T-cell (primary cell): Measurements from ENCODE around the gene SRMS. TPM values are rescaled to one million over a fixed set of nuclear protein-coding genes. Genes with fewer than 3 reads are reported as not detected.

Experiments
- ATAC-seq, 4 experiments: fragments of 200-7000 bp in 3 of 4; fragments of 150-1000 bp in 1 of 4; cut with Tn5 transposase; replicated peaks in 1 of 4; 1 replicate in 3 of 4; 2 replicates in 1 of 4; pipeline ENCODE4 v1.10.0; 2021; ENCODE audit warnings: moderate library complexity in 3 of 4, mild to moderate bottlenecking in 2 of 4, moderate number of reproducible peaks in 1 of 4
- CTCF ChIA-PET, 2 donors: fragments of 300-600 bp; sonication (Branson Sonifier 250); formaldehyde crosslinking; loops; one replicate each; lab custom pipeline; 2022; ENCODE audit warnings: antibody characterized with exemption in 2 of 2; lab: Charles Lee
- POLR2A ChIA-PET, 2 donors: fragments of 300-600 bp; sonication (Branson Sonifier 250); formaldehyde crosslinking; loops; one replicate each; lab custom pipeline; 2022; ENCODE audit warnings: antibody characterized with exemption in 2 of 2; lab: Charles Lee
- DNase-seq, 35 experiments: peaks; one replicate each; pipeline versions ENCODE4 v3.0.0 to v3.0.0-alpha.2; 2013 to 2023
- H3K27ac ChIP-seq: one replicate; pipeline ENCODE4 v1.5.1; 2013; ENCODE audit warnings: low read length
- H3K27me3 ChIP-seq, 2 experiments: replicated peaks in 1 of 2; 1 replicate in 1 of 2; 2 replicates in 1 of 2; pipeline versions ENCODE4 v1.6.1 to v1.7.0; 2013; ENCODE audit warnings: low read length in 1 of 2, mixed read lengths in 1 of 2; ENCODE audit not compliant: control insufficient read depth in 2 of 2, insufficient read depth in 2 of 2; ENCODE audit errors: extremely low read depth in 1 of 2
- H3K36me3 ChIP-seq, 2 donors: 1 replicate in 1 of 2; 2 replicates in 1 of 2; pipeline versions ENCODE4 v1.6.1 to v1.7.0; 2013; ENCODE audit warnings: low read length in 1 of 2; ENCODE audit not compliant: control insufficient read depth in 2 of 2, insufficient read depth in 1 of 2; ENCODE audit errors: extremely low read depth in 1 of 2
- H3K4me1 ChIP-seq, 2 experiments: 1 replicate in 1 of 2; 2 replicates in 1 of 2; pipeline versions ENCODE4 v1.6.1 to v1.7.0; 2013; ENCODE audit warnings: low read length in 2 of 2, mixed read lengths in 1 of 2; ENCODE audit not compliant: insufficient read depth in 2 of 2, control insufficient read depth in 1 of 2; ENCODE audit errors: extremely low read depth in 1 of 2
- H3K4me3 ChIP-seq, 2 donors: 1 replicate in 1 of 2; 2 replicates in 1 of 2; pipeline versions ENCODE4 v1.5.1 to v1.7.0; 2013; ENCODE audit warnings: mild to moderate bottlenecking in 2 of 2, low read length in 1 of 2, moderate library complexity in 1 of 2; ENCODE audit not compliant: control insufficient read depth in 1 of 2; ENCODE audit errors: extremely low read depth in 1 of 2
- H3K9me3 ChIP-seq: 2 replicates; pipeline ENCODE4 v1.7.0; 2013
- H3K27ac Mint-ChIP-seq, 2 donors: one replicate each; pipeline ENCODE4 v1.8.0; 2020 to 2021; ENCODE audit warnings: mild to moderate bottlenecking in 2 of 2, mixed read lengths in 2 of 2
- H3K27me3 Mint-ChIP-seq, 2 donors: one replicate each; pipeline ENCODE4 v1.8.0; 2021 to 2022; ENCODE audit warnings: mixed read lengths in 2 of 2
- H3K36me3 Mint-ChIP-seq: one replicate; pipeline ENCODE4 v1.8.0; 2021; ENCODE audit warnings: mixed read lengths
- H3K4me1 Mint-ChIP-seq, 3 donors: one replicate each; pipeline ENCODE4 v1.8.0; 2020 to 2022; ENCODE audit warnings: mixed read lengths in 3 of 3, mild to moderate bottlenecking in 1 of 3
- H3K4me3 Mint-ChIP-seq, 3 donors: one replicate each; pipeline ENCODE4 v1.8.0; 2020 to 2022; ENCODE audit warnings: mild to moderate bottlenecking in 3 of 3, mixed read lengths in 3 of 3, moderate library complexity in 3 of 3
- H3K9me3 Mint-ChIP-seq, 3 donors: one replicate each; pipeline ENCODE4 v1.8.0; 2020 to 2022; ENCODE audit warnings: mixed read lengths in 3 of 3
- WGBS: methylation state at CpG from one replicate; pipeline ENCODE4 v1.1.5; 2013; ENCODE audit warnings: missing lambda C conversion rate; ENCODE audit not compliant: insufficient coverage; 5-methylcytosine and 5-hydroxymethylcytosine counted together
- total RNA-seq, 35 experiments: library from RNA in 6 of 35; stranded (reverse) in 6 of 35; fragments of 120-200 nt in 1 of 35; gene quantifications; one replicate each; pipeline versions ENCODE4 v1.2.1 to v1.2.4 and lab custom pipeline; 2013 to 2026

The SRMS gene, protein sequence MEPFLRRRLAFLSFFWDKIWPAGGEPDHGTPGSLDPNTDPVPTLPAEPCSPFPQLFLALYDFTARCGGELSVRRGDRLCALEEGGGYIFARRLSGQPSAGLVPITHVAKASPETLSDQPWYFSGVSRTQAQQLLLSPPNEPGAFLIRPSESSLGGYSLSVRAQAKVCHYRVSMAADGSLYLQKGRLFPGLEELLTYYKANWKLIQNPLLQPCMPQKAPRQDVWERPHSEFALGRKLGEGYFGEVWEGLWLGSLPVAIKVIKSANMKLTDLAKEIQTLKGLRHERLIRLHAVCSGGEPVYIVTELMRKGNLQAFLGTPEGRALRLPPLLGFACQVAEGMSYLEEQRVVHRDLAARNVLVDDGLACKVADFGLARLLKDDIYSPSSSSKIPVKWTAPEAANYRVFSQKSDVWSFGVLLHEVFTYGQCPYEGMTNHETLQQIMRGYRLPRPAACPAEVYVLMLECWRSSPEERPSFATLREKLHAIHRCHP
- total RNA-seq (not detected), total RNA-seq (lab: John Stamatoyannopoulos, UW) (0 to 0.45 (median 0.08) reads per million in 29 experiments)
- not detected for total RNA-seq (2013)

DNA sequence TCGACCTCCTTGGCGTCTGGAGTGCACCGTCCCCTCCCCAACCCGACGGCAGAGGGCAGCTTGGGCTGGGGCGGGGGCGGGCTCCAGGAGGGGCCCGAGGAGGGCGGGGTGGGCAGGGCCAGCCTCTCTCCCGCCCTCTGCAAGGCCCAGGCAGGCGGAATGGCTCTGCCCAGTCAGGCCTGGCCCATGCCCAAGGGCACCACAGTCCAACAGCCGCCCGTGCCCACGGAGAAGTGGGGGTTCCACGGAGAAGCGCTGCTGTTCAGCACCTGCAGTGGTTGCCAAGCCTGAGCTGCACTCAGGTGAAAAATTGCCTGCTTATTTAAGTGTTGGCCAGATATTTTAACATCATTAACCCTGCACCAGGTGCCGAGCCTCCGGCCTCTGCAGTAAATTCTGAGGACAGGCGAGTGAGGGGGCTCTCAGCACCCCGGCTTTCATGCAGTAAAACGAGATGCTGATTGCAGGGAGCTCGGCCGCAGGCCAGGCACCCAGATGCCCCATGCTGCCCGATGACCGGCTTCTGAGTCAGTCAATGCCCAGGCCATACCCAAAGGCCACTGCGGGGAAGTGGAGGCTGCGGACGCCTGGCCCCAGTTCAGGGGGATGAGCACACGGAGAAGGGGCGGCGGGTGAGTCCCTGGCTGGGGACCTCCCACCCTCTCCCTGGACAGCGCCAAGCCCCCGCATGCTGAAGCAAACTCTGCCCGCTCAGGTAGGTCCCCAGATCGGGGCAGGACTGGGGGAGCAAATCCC, at the start of gene SRMS:
TSS of gene SRMS (minus strand) at position 25 of the 756 bp plus-strand sequence. CDS start 286 bp downstream, outside the sequence.
- peaks cover 20 to 24% of the 10 kb centered on the region in 2 experiments for H3K4me1 ChIP-seq
- H3K27me3 Mint-ChIP-seq: peaks cover 0 to 10% of the 10 kb centered on the region in 2 donors
- DNase-seq (no peak), ATAC-seq (no peak)
- no peaks in the 10 kb centered on the region for H3K36me3 Mint-ChIP-seq
- no peak within 1 kb of the TSS for H3K27ac ChIP-seq
- ChIA-PET CTCF (interaction anchor here in 1 of 2 donors (0.6 kb wide), 1 partner anchor 320 kb away, joined by 3 read pairs; no protein-coding TSS in a partner anchor), POLR2A (no interaction called here)
- H3K9me3 ChIP-seq: no peaks in the 10 kb centered on the region
- peaks cover 0 to 46% of the 10 kb centered on the region in 2 experiments for H3K27me3 ChIP-seq
- no peaks in the 10 kb centered on the region for H3K9me3 Mint-ChIP-seq
- H3K36me3 ChIP-seq: no peaks in the 10 kb centered on the region
- H3K27ac Mint-ChIP-seq: peak within 1 kb of the TSS in 1 of 2 donors; percentile 27
- no peak within 1 kb of the TSS for H3K4me3 Mint-ChIP-seq
- WGBS: 60% methylated on average over 27 of the region's 35 CpGs
- H3K4me1 Mint-ChIP-seq: peaks cover 11 to 24% (median 21%) of the 10 kb centered on the region in 3 donors
- H3K4me3 ChIP-seq: no peak within 1 kb of the TSS

DNA sequence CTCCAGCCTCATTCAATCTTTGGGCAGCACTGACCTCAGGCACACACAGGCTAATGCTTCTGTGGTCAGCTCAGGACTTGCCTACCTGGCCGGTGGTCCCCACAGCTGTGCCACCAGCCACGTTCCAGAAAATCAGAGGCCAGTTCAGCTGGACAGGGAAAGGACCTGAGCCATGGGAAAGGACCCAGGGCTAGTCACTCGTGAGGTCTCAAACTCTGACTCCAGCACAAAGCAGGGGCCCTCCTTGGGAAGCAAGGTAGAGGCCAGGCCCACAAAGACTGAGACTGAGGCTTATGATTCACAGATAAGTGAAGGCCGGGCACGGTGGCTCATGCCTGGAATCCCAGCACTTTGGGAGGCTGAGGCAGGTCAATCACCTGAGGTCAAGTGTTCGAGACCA, 48.9 kb upstream of the SRMS start:
- Histone ChIP-seq H3K27me3 (no peaks in the 10 kb centered on the region), H3K36me3 (peaks cover 26 to 69% of the 10 kb centered on the region in 2 donors), H3K4me1 (peaks cover 0 to 6% of the 10 kb centered on the region in 2 experiments), H3K27ac (no peak overlapping the region), H3K4me3 (no peak overlapping the region), H3K9me3 (no peaks in the 10 kb centered on the region)
- peaks cover 48% of the 10 kb centered on the region for H3K36me3 Mint-ChIP-seq
- H3K9me3 Mint-ChIP-seq: no peaks in the 10 kb centered on the region
- ATAC-seq (no peak), DNase-seq (no peak)
- POLR2A ChIA-PET: no interaction called here
- H3K4me3 Mint-ChIP-seq: no peak overlapping the region
- 96% methylated on average over 5 of the region's 6 CpGs for WGBS
- CTCF ChIA-PET: no interaction called here
- no peaks in the 10 kb centered on the region for H3K27me3 Mint-ChIP-seq
- H3K4me1 Mint-ChIP-seq: peaks cover 0 to 2% (median 0%) of the 10 kb centered on the region in 3 donors
- H3K27ac Mint-ChIP-seq: no peak overlapping the region

DNA sequence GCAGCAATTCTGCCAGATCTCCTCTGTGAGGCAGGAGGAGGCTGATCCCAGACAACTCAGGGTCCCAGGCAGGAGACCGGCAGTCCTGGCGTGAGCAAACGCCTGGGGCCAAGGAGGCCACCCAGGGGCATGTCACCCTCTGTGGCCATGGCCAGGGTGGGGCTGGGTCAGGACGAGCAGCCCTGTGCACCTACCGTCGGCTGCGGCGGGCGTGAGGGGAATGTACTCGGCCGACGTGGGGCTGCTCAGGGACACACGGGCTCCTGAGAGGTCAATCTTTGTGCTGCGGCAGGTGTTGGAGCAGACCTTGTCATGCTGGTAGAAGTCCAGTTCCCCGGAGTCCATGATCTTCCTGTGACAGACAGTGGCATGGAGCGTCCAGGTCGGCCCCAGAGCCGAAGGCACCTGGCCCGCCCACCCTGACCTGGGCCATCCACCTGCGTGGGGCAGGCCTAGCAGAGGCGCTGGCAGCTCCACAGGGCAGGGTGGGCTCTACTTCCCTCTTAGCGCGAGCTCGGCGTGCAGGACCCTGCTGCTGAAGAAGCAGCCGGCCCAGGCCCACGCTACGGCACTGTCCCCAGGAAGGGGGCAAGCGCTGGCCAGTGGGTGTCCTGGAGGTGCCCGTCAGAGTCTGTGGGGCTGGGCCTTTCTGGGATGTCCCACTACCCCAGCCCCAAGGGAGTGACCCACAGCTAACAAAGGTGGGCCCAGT, 48.0 kb upstream of the SRMS start:
- H3K4me1 Mint-ChIP-seq: no peaks in the 10 kb centered on the region
- Histone ChIP-seq H3K4me1 (peaks cover 0 to 3% of the 10 kb centered on the region in 2 experiments), H3K27ac (no peak overlapping the region), H3K9me3 (no peaks in the 10 kb centered on the region), H3K4me3 (no peak overlapping the region), H3K27me3 (no peaks in the 10 kb centered on the region), H3K36me3 (peaks cover 26 to 74% of the 10 kb centered on the region in 2 donors)
- ChIA-PET POLR2A (no interaction called here), CTCF (no interaction called here)
- H3K27ac Mint-ChIP-seq: no peak overlapping the region
- DNase-seq (no peak), ATAC-seq (no peak)
- no peak overlapping the region for H3K4me3 Mint-ChIP-seq
- H3K27me3 Mint-ChIP-seq: no peaks in the 10 kb centered on the region
- no peaks in the 10 kb centered on the region for H3K9me3 Mint-ChIP-seq
- WGBS: 95% methylated on average over 24 of the region's 30 CpGs
- H3K36me3 Mint-ChIP-seq: peaks cover 52% of the 10 kb centered on the region

DNA sequence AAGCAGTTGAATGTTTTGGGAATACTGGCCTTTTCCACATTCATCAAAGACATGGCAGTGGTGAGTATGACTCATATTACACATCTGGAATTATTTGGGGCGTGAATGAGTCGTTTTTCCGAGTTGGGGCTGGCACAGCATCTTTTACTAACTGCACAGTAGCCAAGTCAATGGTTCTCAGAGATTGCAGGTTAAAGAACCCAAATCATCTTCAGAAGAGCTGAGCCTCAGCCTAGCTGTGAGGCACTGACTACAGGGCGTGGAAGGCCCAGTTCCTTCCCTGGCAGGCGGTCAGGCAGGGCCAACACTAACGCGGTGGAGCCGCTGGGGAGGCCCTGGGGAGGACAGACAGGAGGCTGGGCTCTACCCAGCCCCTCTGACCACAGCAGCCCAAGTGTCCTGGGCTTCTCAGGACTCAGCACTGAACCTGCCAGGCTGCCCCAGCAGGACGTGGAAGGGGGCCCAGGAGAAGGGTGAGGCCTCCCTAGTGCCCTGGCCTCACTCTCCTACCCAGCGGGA, 46.6 kb upstream of the SRMS start:
- Mint-ChIP-seq H3K4me1 (no peaks in the 10 kb centered on the region), H3K27ac (no peak overlapping the region), H3K4me3 (no peak overlapping the region), H3K9me3 (no peaks in the 10 kb centered on the region), H3K27me3 (no peaks in the 10 kb centered on the region), H3K36me3 (peaks cover 54% of the 10 kb centered on the region)
- 87% methylated on average over 8 of the region's 10 CpGs for WGBS
- no peaks in the 10 kb centered on the region for H3K4me1 ChIP-seq
- no peak overlapping the region for H3K4me3 ChIP-seq
- H3K9me3 ChIP-seq: no peaks in the 10 kb centered on the region
- ChIA-PET CTCF (no interaction called here), POLR2A (no interaction called here)
- peaks cover 31 to 75% of the 10 kb centered on the region in 2 donors for H3K36me3 ChIP-seq
- no peaks in the 10 kb centered on the region for H3K27me3 ChIP-seq
- ATAC-seq: no peak
- DNase-seq: no peak
- no peak overlapping the region for H3K27ac ChIP-seq

DNA sequence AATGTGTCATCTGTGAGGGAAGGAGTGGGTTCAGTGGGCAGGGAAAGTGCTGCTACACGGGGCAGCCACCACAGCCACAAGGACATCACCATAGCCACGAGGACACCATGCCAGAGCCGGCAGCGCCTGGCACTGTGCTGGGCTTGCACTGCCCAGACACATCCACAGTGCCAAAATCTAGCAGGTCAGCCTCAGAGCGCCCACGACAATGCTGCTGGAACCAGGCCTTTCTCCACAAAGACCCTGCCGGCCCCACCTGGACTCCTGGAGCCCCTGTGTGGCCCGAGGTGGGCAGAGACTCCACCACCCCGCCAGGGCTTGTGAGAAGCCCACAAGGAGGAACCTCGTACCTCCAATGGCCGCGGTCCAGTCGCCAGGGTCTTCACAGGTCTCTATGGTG, 45.1 kb upstream of the SRMS start:
- Histone ChIP-seq H3K4me3 (no peak overlapping the region), H3K9me3 (no peaks in the 10 kb centered on the region), H3K36me3 (peaks cover 25 to 62% of the 10 kb centered on the region in 2 donors), H3K4me1 (peaks cover 0 to 13% of the 10 kb centered on the region in 2 experiments), H3K27ac (no peak overlapping the region), H3K27me3 (no peaks in the 10 kb centered on the region)
- H3K4me3 Mint-ChIP-seq: no peak overlapping the region
- H3K36me3 Mint-ChIP-seq: peaks cover 49% of the 10 kb centered on the region
- CTCF ChIA-PET: no interaction called here
- DNase-seq (no peak), ATAC-seq (no peak)
- POLR2A ChIA-PET: no interaction called here
- peaks cover 6 to 10% (median 7%) of the 10 kb centered on the region in 3 donors for H3K4me1 Mint-ChIP-seq
- no peaks in the 10 kb centered on the region for H3K27me3 Mint-ChIP-seq
- no peaks in the 10 kb centered on the region for H3K9me3 Mint-ChIP-seq
- WGBS: over 99% methylated on average over 11 of the region's 13 CpGs
- no peak overlapping the region for H3K27ac Mint-ChIP-seq
